GM10847 (cell line): Measurements from ENCODE around the gene ZSCAN18.

Source experiments
- POLR2A ChIP-seq: IDR thresholded peaks from 2 replicates; pipeline ENCODE4 v1.6.1; 2011; ENCODE audit not compliant: insufficient read length; ENCODE audit errors: extremely low read depth

ZSCAN18 gene

GRCh38 chr19:58097781-58098681 lies at the start of gene ZSCAN18:
Gene ZSCAN18, minus strand, starts transcription at chr19:58098231. Its CDS starts 7,964 bp downstream, at chr19:58090267.
- TF ChIP-seq POLR2A = no peak

- TF ChIP-seq POLR2A = no peak
Measured at GRCh38 chr19:58145849-58146248, 47.8 kb upstream of the ZSCAN18 start.

- no peak for TF ChIP-seq POLR2A
Measured at GRCh38 chr19:58134244-58134643, 36.2 kb upstream of the ZSCAN18 start.

GRCh38 chr19:58129284-58129683 lies 31.3 kb upstream of the ZSCAN18 start:
- TF ChIP-seq POLR2A = no peak

GRCh38 chr19:58128041-58128685 lies 30.1 kb upstream of the ZSCAN18 start:
- no peak for TF ChIP-seq POLR2A

GRCh38 chr19:58123354-58123753 lies 25.3 kb upstream of the ZSCAN18 start:
- TF ChIP-seq POLR2A = no peak

- no peak for TF ChIP-seq POLR2A
Measured at GRCh38 chr19:58118979-58119733, 21.1 kb upstream of the ZSCAN18 start.

GRCh38 chr19:58117841-58118575 lies 20.0 kb upstream of the ZSCAN18 start:
- TF ChIP-seq POLR2A = no peak

- TF ChIP-seq POLR2A = no peak
Measured at GRCh38 chr19:58108546-58108817, 10.5 kb upstream of the ZSCAN18 start.

GRCh38 chr19:58107778-58108545 lies 9.9 kb upstream of the ZSCAN18 start:
- TF ChIP-seq POLR2A = no peak

- no peak for TF ChIP-seq POLR2A
Measured at GRCh38 chr19:58098682-58098998, 609 bp upstream of the ZSCAN18 start.

- TF ChIP-seq POLR2A = no peak
Measured at GRCh38 chr19:58097349-58097748, 682 bp downstream of the ZSCAN18 start.

- no peak for TF ChIP-seq POLR2A
Measured at GRCh38 chr19:58096884-58097283, 1.1 kb downstream of the ZSCAN18 start.

- TF ChIP-seq POLR2A = no peak
Measured at GRCh38 chr19:58095328-58095727, 2.7 kb downstream of the ZSCAN18 start.

- no peak for TF ChIP-seq POLR2A
Measured at GRCh38 chr19:58093071-58093470, 5.0 kb downstream of the ZSCAN18 start.
